H1 (cell line): Measurements from ENCODE around the gene MYO15B. TPM values are rescaled to one million over a fixed set of nuclear protein-coding genes. Genes with fewer than 3 reads are reported as not detected.

ENCODE experiments used
- CTCF ChIA-PET: fragments of 300-600 bp; sonication (Branson Sonifier 250); formaldehyde crosslinking; loops from one replicate; lab custom pipeline; 2021; ENCODE audit not compliant: partially characterized antibody; lab: Charles Lee
- POLR2A ChIA-PET: fragments of 300-600 bp; sonication (Branson Sonifier 250); formaldehyde crosslinking; loops from one replicate; lab custom pipeline; 2021; ENCODE audit warnings: inconsistent platforms; ENCODE audit not compliant: partially characterized antibody; lab: Charles Lee
- DNase-seq, 2 experiments: peaks; one replicate each; pipeline versions ENCODE4 v3.0.0 to v3.0.0-alpha.2; 2010 to 2022; ENCODE audit warnings: low spot score in 2 of 2, low read depth in 1 of 2, mixed read lengths in 1 of 2
- FAIRE-seq: peaks from 2 replicates; lab custom pipeline; 2011; peaks lifted over from hg19 to GRCh38; lab: Jason Lieb, UNC
- H2AFZ ChIP-seq: 2 replicates; pipeline ENCODE4 v1.8.1; 2012; ENCODE audit warnings: low read length, inconsistent platforms
- H2AK5ac ChIP-seq: 2 replicates; pipeline ENCODE4 v1.6.1; 2013; ENCODE audit warnings: low read depth, low read length
- H2BK120ac ChIP-seq: replicated peaks from 2 replicates; pipeline ENCODE3; 2013; ENCODE audit warnings: low read depth, low read length, inconsistent platforms
- H2BK12ac ChIP-seq: 2 replicates; pipeline ENCODE4 v1.6.1; 2013; ENCODE audit warnings: low read depth, low read length
- H2BK15ac ChIP-seq: 2 replicates; pipeline ENCODE4 v1.6.1; 2013; ENCODE audit warnings: low read length
- H2BK20ac ChIP-seq: 2 replicates; pipeline ENCODE4 v1.6.1; 2013; ENCODE audit warnings: low read length
- H2BK5ac ChIP-seq: 2 replicates; pipeline ENCODE4 v1.6.1; 2013; ENCODE audit warnings: low read depth, low read length
- H3K14ac ChIP-seq: 2 replicates; pipeline ENCODE4 v1.6.1; 2013; ENCODE audit warnings: inconsistent platforms; ENCODE audit not compliant: insufficient read length
- H3K18ac ChIP-seq: 2 replicates; pipeline ENCODE4 v1.6.1; 2013; ENCODE audit warnings: low read length; ENCODE audit errors: extremely low read depth
- H3K23ac ChIP-seq: 2 replicates; pipeline ENCODE4 v1.6.1; 2013; ENCODE audit warnings: inconsistent platforms; ENCODE audit not compliant: insufficient read length
- H3K23me2 ChIP-seq: 2 replicates; pipeline ENCODE4 v1.6.1; 2013; ENCODE audit warnings: low read depth, low read length
- H3K27ac ChIP-seq: 2 replicates; pipeline ENCODE4 v1.6.1; 2011; ENCODE audit warnings: low read depth, low read length, inconsistent platforms
- H3K27me3 ChIP-seq, 4 experiments: replicated peaks in 1 of 4; 1 replicate in 1 of 4; 2 replicates in 3 of 4; pipeline versions ENCODE4 v1.6.1 to v1.8.1; 2011 to 2013; ENCODE audit warnings: low read length in 3 of 4, mild to moderate bottlenecking in 3 of 4, inconsistent platforms in 2 of 4, mixed read lengths in 2 of 4, moderate library complexity in 1 of 4; ENCODE audit not compliant: control insufficient read depth in 3 of 4, insufficient read depth in 3 of 4; ENCODE audit errors: extremely low read depth in 1 of 4
- H3K36me3 ChIP-seq, 4 experiments: 2 replicates each; pipeline versions ENCODE4 v1.6.1 to v1.8.1; 2011 to 2013; ENCODE audit warnings: mild to moderate bottlenecking in 4 of 4, low read length in 3 of 4, moderate library complexity in 2 of 4, control low read depth in 1 of 4, inconsistent platforms in 1 of 4; ENCODE audit not compliant: insufficient read depth in 4 of 4, control insufficient read depth in 2 of 4
- H3K4ac ChIP-seq: replicated peaks from 2 replicates; pipeline ENCODE3; 2013; ENCODE audit warnings: low read length, low read depth, mixed read lengths, inconsistent platforms; ENCODE audit not compliant: insufficient read length
- H3K4me1 ChIP-seq, 4 experiments: replicated peaks in 1 of 4; 1 replicate in 1 of 4; 2 replicates in 3 of 4; pipeline versions ENCODE4 v1.6.1 to v1.8.1; 2011 to 2013; ENCODE audit warnings: low read length in 3 of 4, inconsistent platforms in 2 of 4, mixed read lengths in 1 of 4; ENCODE audit not compliant: insufficient read depth in 4 of 4, control insufficient read depth in 3 of 4
- H3K4me2 ChIP-seq, 2 experiments: 2 replicates each; pipeline versions ENCODE4 v1.6.1 to v1.8.1; 2011 to 2013; ENCODE audit warnings: low read depth in 2 of 2, low read length in 2 of 2, control low read depth in 1 of 2, inconsistent platforms in 1 of 2, mild to moderate bottlenecking in 1 of 2; ENCODE audit not compliant: insufficient read depth in 1 of 2
- H3K4me3 ChIP-seq, 4 experiments: fragments of 200-600, 300-600 bp in 1 of 4; sonication (generic), shearing (Covaris generic), sonication (Bioruptor Twin) in 1 of 4; 2 replicates each; pipeline versions ENCODE4 v1.5.1 to v1.8.1; 2011 to 2016; ENCODE audit warnings: low read length in 4 of 4, low read depth in 3 of 4, control low read depth in 2 of 4, inconsistent platforms in 2 of 4, mild to moderate bottlenecking in 2 of 4, mixed read lengths in 1 of 4, moderate library complexity in 1 of 4; ENCODE audit not compliant: insufficient read depth in 2 of 4; ENCODE audit errors: extremely low read depth in 1 of 4
- H3K56ac ChIP-seq: replicated peaks from 2 replicates; pipeline ENCODE3; 2013; ENCODE audit warnings: low read depth, mild to moderate bottlenecking, mixed read lengths, low read length, inconsistent platforms; ENCODE audit not compliant: insufficient read length
- H3K79me1 ChIP-seq: 2 replicates; pipeline ENCODE4 v1.6.1; 2013; ENCODE audit warnings: low read depth, low read length, control low read depth
- H3K79me2 ChIP-seq, 2 experiments: 2 replicates each; pipeline versions ENCODE4 v1.6.1 to v1.8.1; 2012 to 2013; ENCODE audit warnings: low read length in 2 of 2, mild to moderate bottlenecking in 2 of 2, inconsistent platforms in 1 of 2; ENCODE audit not compliant: insufficient read depth in 2 of 2, control insufficient read depth in 1 of 2
- H3K9ac ChIP-seq, 4 experiments: replicated peaks in 1 of 4; 1 replicate in 1 of 4; 2 replicates in 3 of 4; pipeline versions ENCODE4 v1.6.1 to v1.8.1; 2011 to 2013; ENCODE audit warnings: low read depth in 3 of 4, low read length in 3 of 4, control low read depth in 2 of 4, mild to moderate bottlenecking in 2 of 4, moderate library complexity in 2 of 4, inconsistent platforms in 1 of 4; ENCODE audit errors: extremely low read depth in 1 of 4
- H3K9me3 ChIP-seq, 2 experiments: 2 replicates each; pipeline versions ENCODE4 v1.6.1 to v1.8.1; 2012 to 2013; ENCODE audit warnings: mild to moderate bottlenecking in 2 of 2, moderate library complexity in 2 of 2, control low read depth in 1 of 2, inconsistent platforms in 1 of 2, low read depth in 1 of 2, low read length in 1 of 2, mixed read lengths in 1 of 2; ENCODE audit not compliant: insufficient read depth in 2 of 2
- H4K20me1 ChIP-seq, 2 experiments: replicated peaks in 1 of 2; 2 replicates each; pipeline versions ENCODE3 to v1.8.1; 2011 to 2013; ENCODE audit warnings: inconsistent platforms in 2 of 2, low read length in 2 of 2, mild to moderate bottlenecking in 1 of 2; ENCODE audit not compliant: insufficient read depth in 2 of 2, control insufficient read depth in 1 of 2
- H4K5ac ChIP-seq: 2 replicates; pipeline ENCODE4 v1.6.1; 2013; ENCODE audit warnings: low read length, low read depth, mixed read lengths, inconsistent platforms; ENCODE audit not compliant: insufficient read length
- H4K8ac ChIP-seq: 2 replicates; pipeline ENCODE4 v1.8.0; 2013; ENCODE audit warnings: mild to moderate bottlenecking, moderate library complexity, low read length, inconsistent platforms; ENCODE audit not compliant: insufficient read depth; ENCODE audit errors: extremely low read depth
- H4K91ac ChIP-seq: replicated peaks from 2 replicates; pipeline ENCODE3; 2013; ENCODE audit warnings: low read length, mixed read lengths, inconsistent platforms; ENCODE audit not compliant: insufficient read length
- BCL11A ChIP-seq, 2 experiments: IDR thresholded peaks; one replicate each; pipeline ENCODE4 v1.6.1; 2011; ENCODE audit warnings: low read depth in 2 of 2, low read length in 2 of 2, mild to moderate bottlenecking in 2 of 2
- HDAC6 ChIP-seq: IDR thresholded peaks from one replicate; pipeline ENCODE4 v1.7.1; 2012; ENCODE audit warnings: low read depth, mild to moderate bottlenecking, inconsistent platforms, low read length, moderate library complexity
- TEAD4 ChIP-seq: IDR thresholded peaks from 2 replicates; pipeline ENCODE4 v1.6.1; 2012; ENCODE audit warnings: low read depth, low read length, inconsistent platforms, mixed read lengths
- WGBS, 2 experiments: shearing (Covaris generic) in 1 of 2; methylation state at CpG; one replicate each; pipeline versions ENCODE4 v1.1.6 to v1.1.7; 2013 to 2015; ENCODE audit warnings: low lambda C conversion rate in 2 of 2, mixed read lengths in 2 of 2, inconsistent platforms in 1 of 2, low coverage in 1 of 2, missing lambda C conversion rate in 1 of 2; ENCODE audit not compliant: insufficient replicate concordance in 2 of 2, insufficient coverage in 1 of 2, insufficient read length in 1 of 2; ENCODE audit errors: extremely low coverage in 1 of 2, missing lambda C conversion rate in 1 of 2; 5-methylcytosine and 5-hydroxymethylcytosine counted together
- polyA plus RNA-seq, 7 experiments: library from polyadenylated mRNA; depleted of rRNA in 3 of 7; stranded (reverse) in 5 of 7; unstranded in 2 of 7; fragments of >200 nt in 5 of 7; fragments of 200-250 nt in 2 of 7; gene quantifications; 1 replicate in 5 of 7; 2 replicates in 1 of 7; 4 replicates in 1 of 7; pipeline versions ENCODE4 v1.2.1 to v1.2.3, GENCODE V29; 2011 to 2013; ENCODE audit warnings: missing spikeins in 2 of 7, mixed read lengths in 2 of 7
- total RNA-seq: library from RNA; stranded (reverse); fragmentation: NEBNext Ultra II Directional; extraction: Animal tissue kit (Norgen Biotek cat#: 25700); gene quantifications from 2 replicates; pipeline ENCODE4 v1.2.1, GENCODE V29; 2021

The MYO15B gene
- total and polyA plus RNA-seq, 2 of the 8 experiments (the other 6 are each of a cell fraction or from before 2014, with no cell fraction given): 7.1 to 11.2 TPM

DNA sequence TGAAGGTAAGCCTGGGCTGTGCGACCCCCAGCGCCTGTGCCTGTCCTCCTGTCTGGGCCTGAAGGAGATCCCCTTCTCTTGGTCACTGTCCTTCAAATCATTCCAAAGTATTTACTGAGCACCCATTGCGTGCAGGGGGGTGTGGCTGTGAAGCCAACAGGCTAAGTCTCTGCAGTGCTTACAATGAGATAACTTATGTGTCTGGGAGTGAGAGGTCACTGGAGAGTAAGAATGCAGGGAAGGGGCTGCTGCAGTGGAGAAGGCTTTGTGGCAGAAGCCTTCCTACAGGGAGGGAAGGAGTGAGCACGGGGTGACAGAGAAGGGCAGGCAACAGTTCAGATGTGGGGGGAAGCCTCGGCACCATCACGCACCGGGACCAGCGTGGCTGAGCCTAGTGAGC is 34.5 kb downstream of the MYO15B start:
- Histone ChIP-seq H3K4me1 (peaks cover 0 to 4% (median 1%) of the 10 kb centered on the region in 4 experiments; a peak in 4 of 7 replicates), H2BK20ac (no peak overlapping the region), H3K9me3 (no peaks in the 10 kb centered on the region), H3K4me3 (no peak overlapping the region), H2BK15ac (no peak overlapping the region), H3K18ac (no peak overlapping the region), H3K27me3 (no peaks in the 10 kb centered on the region; a peak in 2 of 7 replicates), H3K23me2 (no peaks in the 10 kb centered on the region), H2BK120ac (no peak overlapping the region), H3K79me2 (no peaks in the 10 kb centered on the region), H2BK5ac (no peak overlapping the region), H4K8ac (no peak overlapping the region)
- POLR2A ChIA-PET: interaction anchor here (0.8 to 1.6 kb wide), 4 partner anchors 13 to 158 kb away, joined by 3 to 5 read pairs (median 5); a partner anchor contains a TSS
- WGBS, 2 experiments: 84% methylated on average over 8 of the region's 8 CpGs; no CpG with 5 or more reads in 1 of the 2 experiments
- CTCF ChIA-PET: interaction anchor here (1.2 to 59.2 kb wide), 7 partner anchors 3 to 131 kb away, joined by 3 to 2200 read pairs (median 49); partner anchors contain the start of genes RECQL5, SAP30BP and SMIM5
- no peak for DNase-seq
- TF ChIP-seq HDAC6 (no peak), BCL11A (IDR thresholded peaks at IDR 0.05; ENCODE audit: low read depth in 2 of 2, low read length in 2 of 2) (no peak), TEAD4 (no peak)
- TF ChIP-seq, all 59 proteins: peak for 0
- H2AFZ ChIP-seq: no peak overlapping the region
- no peak overlapping the region for H4K5ac ChIP-seq
- no peak overlapping the region for H2AK5ac ChIP-seq
- H3K4ac ChIP-seq: no peak overlapping the region
- no peaks in the 10 kb centered on the region for H3K79me1 ChIP-seq
- no peaks in the 10 kb centered on the region for H3K36me3 ChIP-seq
- no peak for FAIRE-seq
- H3K9ac ChIP-seq: no peak overlapping the region
- H3K23ac ChIP-seq: no peak overlapping the region
- H3K27ac ChIP-seq: no peak overlapping the region
- H3K14ac ChIP-seq: no peak overlapping the region
- H3K56ac ChIP-seq: no peak overlapping the region
- H3K4me2 ChIP-seq: no peak overlapping the region
- H4K91ac ChIP-seq: no peak overlapping the region
- peaks cover 0 to 1% of the 10 kb centered on the region in 2 experiments for H4K20me1 ChIP-seq
- H2BK12ac ChIP-seq: no peak overlapping the region
